ENCODE measurements around the gene MED13.

MED13 gene, protein sequence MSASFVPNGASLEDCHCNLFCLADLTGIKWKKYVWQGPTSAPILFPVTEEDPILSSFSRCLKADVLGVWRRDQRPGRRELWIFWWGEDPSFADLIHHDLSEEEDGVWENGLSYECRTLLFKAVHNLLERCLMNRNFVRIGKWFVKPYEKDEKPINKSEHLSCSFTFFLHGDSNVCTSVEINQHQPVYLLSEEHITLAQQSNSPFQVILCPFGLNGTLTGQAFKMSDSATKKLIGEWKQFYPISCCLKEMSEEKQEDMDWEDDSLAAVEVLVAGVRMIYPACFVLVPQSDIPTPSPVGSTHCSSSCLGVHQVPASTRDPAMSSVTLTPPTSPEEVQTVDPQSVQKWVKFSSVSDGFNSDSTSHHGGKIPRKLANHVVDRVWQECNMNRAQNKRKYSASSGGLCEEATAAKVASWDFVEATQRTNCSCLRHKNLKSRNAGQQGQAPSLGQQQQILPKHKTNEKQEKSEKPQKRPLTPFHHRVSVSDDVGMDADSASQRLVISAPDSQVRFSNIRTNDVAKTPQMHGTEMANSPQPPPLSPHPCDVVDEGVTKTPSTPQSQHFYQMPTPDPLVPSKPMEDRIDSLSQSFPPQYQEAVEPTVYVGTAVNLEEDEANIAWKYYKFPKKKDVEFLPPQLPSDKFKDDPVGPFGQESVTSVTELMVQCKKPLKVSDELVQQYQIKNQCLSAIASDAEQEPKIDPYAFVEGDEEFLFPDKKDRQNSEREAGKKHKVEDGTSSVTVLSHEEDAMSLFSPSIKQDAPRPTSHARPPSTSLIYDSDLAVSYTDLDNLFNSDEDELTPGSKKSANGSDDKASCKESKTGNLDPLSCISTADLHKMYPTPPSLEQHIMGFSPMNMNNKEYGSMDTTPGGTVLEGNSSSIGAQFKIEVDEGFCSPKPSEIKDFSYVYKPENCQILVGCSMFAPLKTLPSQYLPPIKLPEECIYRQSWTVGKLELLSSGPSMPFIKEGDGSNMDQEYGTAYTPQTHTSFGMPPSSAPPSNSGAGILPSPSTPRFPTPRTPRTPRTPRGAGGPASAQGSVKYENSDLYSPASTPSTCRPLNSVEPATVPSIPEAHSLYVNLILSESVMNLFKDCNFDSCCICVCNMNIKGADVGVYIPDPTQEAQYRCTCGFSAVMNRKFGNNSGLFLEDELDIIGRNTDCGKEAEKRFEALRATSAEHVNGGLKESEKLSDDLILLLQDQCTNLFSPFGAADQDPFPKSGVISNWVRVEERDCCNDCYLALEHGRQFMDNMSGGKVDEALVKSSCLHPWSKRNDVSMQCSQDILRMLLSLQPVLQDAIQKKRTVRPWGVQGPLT (N-terminal part only)

DNA sequence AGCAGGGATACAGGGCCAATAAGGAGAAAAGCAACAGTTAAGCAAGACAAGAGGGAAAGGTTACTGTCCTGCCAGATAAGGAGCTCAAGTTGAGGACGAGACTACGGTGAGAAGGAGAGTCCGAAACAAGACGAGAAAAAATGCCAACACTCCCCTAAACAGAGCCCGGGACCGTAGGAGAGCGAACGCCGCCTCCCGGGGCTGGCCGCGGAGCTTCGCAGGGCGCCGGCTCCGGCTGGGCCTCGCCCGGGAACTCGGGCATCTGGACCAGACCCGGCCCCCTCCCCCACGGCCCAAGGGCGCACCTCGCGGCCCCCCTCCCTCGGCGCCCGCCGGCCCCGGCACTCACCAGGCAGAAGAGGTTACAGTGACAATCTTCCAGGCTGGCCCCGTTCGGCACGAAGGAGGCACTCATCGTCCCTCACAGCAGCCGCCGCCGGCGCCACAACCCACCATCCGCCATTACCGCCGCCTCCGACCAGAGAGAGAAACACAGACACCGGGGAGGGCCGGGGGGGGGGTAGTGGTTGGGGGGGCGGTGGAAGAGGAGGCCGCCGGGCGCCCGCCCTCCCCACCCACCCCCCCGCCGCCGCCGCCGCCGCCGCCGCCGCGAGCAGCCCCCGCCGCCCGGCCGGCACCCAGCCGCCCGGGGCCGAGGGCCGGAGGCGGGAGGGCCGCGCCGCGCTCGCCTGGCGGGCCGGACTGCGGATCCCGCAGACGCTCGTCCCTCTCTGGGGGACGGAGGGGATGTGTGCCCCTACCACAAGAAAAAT is at the start of gene MED13:
TSS of gene MED13 (minus strand) at position 488 of the 773 bp plus-strand sequence. CDS start at position 415, 73 bp downstream.
- no peak for DNase-seq

GRCh38 chr17:62112229-62112628 is 47.2 kb upstream of the MED13 start:
- DNase-seq: no peak

- no peak for DNase-seq
These were observed 46.6 kb upstream of the MED13 start for GRCh38 chr17:62111562-62112171.

- no peak for DNase-seq
These were observed 45.9 kb upstream of the MED13 start for GRCh38 chr17:62110923-62111484.

GRCh38 chr17:62109924-62110323 is 44.8 kb upstream of the MED13 start:
- no peak for DNase-seq

DNA sequence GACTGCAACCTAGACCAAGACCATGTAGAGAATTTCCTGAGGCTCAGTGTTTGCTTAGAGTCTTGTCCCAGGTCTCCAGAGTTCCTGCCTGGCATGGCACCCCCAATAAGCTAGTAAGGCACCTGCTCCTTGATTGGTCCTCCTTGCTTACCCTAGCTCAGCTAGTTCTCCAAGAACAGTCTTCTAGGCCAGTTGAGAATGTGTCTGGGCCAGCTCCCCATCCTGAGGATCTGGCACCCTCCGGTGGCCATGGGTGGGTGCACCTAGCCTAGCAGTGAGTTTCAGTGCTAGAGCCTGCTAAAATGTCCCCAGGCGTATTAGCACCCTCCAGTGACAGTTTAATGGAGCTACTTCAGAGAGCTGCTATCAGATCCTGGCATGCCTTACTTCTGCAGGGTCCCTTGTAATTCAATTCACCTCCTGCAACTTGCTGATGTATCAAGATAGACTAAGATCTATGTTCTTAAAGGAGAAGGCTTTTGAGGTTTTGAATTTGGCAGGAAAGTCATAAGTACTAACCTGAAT is 44.4 kb upstream of the MED13 start:
- no peak for DNase-seq

GRCh38 chr17:62105861-62106260 is 40.8 kb upstream of the MED13 start:
- no peak for DNase-seq

DNA sequence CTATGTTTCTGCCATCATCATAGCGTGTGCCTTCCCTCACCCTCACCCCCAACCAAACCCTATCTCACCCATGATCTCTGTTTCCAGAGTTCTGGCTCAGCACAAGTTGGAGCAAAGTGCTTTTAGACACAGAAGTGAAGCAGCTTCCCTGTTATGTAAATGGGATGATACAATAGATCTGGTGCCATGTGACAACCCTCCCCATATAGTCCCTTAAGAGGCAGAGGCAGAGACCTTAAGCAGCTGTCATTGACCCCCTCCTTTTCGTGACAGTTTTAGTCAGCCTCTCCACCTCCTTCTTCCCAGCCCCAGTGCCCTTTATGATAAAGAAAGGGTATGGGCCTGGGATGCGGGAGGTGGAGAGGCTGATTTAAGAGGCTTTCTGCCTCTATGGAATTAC is 40.3 kb upstream of the MED13 start:
- no peak for DNase-seq

- no peak for DNase-seq
These were observed 36.4 kb upstream of the MED13 start for GRCh38 chr17:62101515-62101914.

DNA sequence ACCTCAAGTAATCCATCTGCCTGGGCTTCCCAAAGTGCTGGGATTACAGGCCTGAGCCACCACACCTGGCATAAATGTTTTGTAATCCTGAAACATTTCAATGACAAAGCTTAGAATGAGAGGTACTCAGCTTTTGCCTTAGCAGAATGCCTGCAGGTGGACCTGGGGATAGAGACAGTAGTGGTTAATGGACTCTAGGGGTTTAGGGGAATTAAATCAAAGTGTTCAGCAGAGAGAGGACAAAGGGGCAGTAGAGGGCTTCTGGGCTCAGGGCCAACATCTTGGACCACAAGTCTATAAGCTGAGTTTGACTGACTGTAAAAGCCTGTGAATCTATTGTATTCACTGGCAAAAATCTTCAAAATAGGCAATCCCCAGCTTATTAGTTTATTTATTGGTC is 36.0 kb upstream of the MED13 start:
- no peak for DNase-seq

DNA sequence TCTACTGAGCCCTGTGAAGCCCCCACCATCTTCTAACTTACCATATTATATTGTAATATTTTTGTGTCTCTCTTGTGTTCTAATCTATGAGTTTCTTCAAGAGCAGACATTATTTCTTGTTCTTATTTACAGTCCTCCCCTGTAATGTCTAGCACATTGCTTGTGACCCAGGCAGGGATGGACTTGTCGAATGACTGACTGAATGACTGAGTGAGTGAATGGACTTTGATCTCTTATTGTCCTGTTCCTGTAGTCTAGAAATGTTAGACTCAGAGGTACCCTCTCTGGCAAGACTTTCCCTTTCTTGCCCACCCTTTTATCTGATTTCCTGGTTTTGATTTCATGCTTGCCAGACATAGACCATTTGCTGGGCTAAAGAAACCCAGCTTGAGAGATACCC is 35.0 kb upstream of the MED13 start:
- no peak for DNase-seq

DNA sequence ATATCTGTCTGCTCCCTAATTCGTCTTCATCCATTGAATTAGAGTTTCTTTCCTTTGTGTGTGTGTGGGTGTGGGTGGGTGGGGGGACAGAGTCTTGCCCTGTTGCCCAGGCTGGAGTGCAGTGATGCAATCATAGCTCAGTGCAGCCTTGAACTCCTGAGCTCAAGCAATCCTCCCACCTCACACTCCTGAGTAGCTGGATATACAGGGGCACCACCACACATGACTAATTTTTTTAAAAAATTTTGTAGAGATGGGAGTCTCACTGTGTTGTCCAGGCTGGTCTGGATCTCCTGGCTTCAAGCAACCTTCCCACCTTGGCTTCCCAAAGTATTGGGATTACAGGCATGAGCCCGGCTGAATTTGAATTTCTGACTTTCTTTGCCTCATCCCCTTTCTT is 34.5 kb upstream of the MED13 start:
- DNase-seq: no peak

- no peak for DNase-seq
These were observed 33.6 kb upstream of the MED13 start for GRCh38 chr17:62098623-62099231.

DNA sequence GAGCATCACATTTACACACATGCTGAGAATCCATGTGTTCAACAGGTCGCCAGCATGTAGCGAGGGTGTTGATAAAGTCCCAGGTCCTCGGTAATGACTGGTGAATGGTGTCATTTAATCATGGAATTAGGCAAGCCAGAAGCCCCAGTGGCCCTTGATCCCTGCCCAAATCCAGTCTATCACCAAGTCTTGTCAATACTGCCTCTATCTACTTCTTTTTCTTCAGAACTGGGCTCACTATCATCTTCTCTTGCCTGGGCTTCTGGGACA is 31.3 kb upstream of the MED13 start:
- DNase-seq: no peak

GRCh38 chr17:62094175-62094574 is 29.1 kb upstream of the MED13 start:
- no peak for DNase-seq

DNA sequence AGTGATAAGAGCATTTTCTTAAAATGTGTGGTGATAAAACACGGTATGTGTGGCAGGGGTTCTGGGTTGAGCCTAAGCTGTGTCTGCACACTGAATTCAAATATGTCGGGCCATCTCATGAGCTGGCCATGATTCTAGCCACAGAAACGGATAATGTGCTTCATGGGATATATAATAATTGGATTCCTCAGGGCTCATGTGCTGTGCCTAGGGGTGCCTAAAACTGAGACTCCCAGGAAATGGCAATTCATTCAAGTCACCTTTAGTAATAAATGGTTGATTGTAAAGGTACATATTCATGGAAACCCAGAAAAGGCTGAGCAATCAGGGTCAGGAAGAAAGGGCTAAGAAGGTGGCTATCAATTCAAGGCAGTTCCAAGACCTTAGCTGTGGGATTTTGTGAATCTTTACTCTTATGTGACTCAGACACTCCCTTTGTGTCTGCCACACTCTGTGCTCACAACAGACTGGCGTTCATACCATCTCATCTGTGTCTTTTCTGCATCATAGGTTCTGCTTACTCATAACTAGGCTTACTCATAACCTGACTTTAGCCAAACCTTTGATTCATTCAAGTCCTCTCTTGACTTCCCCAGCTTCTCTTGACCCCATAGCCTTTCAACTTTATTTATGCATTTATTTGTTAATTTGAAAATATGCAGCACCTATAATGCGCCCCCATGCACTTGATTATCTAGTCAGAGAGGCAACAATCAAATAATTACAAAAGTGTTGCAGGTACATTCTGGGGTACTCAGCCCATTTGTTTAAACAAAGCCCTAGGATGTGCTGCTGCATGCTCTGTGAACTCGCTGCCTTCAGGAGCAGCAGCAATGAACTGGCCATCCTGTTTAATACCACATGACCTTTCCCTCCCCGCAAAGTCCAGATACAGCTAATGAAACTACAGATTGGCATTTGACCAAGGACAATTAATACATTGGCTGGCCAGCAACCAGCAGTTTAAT is 28.4 kb upstream of the MED13 start:
- DNase-seq: no peak

DNA sequence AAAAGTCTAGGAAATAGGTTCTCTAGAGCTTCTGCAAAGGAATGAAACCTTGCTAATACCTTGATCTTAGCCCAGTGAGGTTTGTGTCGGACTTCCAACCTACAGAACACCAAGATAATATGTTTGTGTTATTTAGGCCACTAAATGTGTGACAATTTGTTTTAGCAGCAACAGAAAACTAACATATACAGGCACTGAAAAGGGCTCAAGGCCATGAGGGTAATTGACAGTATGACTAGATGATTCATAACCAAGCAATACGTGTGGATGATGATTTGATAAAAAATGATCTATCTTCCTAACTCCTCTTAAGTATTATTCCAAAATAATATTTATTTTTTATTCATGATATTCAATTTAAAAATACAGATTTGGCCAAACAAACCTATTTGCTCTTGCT is 27.7 kb upstream of the MED13 start:
- no peak for DNase-seq

DNA sequence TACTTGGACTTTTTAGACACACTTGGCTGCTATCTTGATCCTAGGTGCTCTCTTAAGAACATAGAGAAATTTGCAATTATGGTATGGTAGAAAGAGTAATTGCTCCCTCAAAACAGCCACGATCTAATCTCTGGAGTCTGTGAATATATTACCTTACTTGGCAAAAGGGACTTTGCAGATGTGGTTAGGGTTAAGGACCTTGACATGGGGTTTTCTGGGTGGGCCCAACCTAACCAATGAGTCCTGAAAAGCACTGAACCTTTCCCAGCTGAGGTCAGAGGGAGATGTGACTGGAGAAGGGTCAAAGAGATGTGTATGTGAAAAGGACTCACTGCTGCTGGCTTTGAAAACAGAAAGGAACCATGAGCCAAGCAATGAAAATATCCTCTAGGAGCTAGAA is 26.7 kb upstream of the MED13 start:
- DNase-seq: no peak

- no peak for DNase-seq
These were observed 25.8 kb upstream of the MED13 start for GRCh38 chr17:62090868-62091267.

Data from NCI-H187 treated with DMSO at 0.1 percent for 48 hours (cell line).